ENCODE measurements around the gene PDZD2. TPM values are rescaled to one million over a fixed set of nuclear protein-coding genes. Genes with fewer than 3 reads are reported as not detected.

The PDZD2 gene
- total and polyA plus RNA-seq, 2 experiments from 2014 or later, result 8.3 to 16.9 TPM

DNA sequence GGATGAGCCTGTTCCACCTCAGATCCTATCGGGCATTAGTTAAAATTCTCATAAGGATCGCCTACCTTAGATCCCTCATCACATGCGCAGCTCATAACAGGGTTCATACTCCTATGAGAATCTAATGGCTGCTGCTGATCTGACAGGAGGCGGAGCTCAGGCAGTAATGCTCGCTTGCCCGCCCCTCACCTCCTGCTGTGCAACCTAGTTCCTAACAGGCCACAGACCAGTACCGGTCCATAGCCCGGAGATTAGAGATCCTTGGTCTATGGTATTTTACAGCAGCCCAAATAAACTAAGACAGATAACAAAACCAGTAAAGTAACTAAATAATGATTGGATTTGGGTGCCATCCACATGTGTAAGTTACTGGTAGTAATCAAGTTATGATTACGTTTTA is 517.7 kb downstream of the PDZD2 start:
- peak; percentile 78 for ATAC-seq
- H3K27me3 Mint-ChIP-seq (ENCODE audit: insufficient read depth, low read depth, poor library complexity), result peaks cover 2% of the 10 kb centered on the region
- peaks cover 13% of the 10 kb centered on the region; the same call in 2 of the 3 replicates for H3K36me3 Mint-ChIP-seq (ENCODE audit: low read depth)
- TF ChIP-seq REST (IDR thresholded peaks at IDR 0.05; ENCODE audit: unreplicated experiment), result no peak
- no peak for TF ChIP-seq CREB1 (CRISPR knock-in tag; IDR thresholded peaks at IDR 0.05; ENCODE audit: low read depth)
- no peak for TF ChIP-seq ZNF331 (CRISPR knock-in tag; IDR thresholded peaks at IDR 0.05; ENCODE audit: low read depth)
- no peak for TF ChIP-seq NANOG (IDR thresholded peaks at IDR 0.05; ENCODE audit: borderline replicate concordance)
- no peak for TF ChIP-seq EZH2phosphoT487 (IDR thresholded peaks at IDR 0.05; ENCODE audit: unreplicated experiment)
- TF ChIP-seq ETS1 (IDR thresholded peaks at IDR 0.05), result no peak
- TF ChIP-seq ZNF114 (CRISPR knock-in tag; IDR thresholded peaks at IDR 0.05), result no peak
- no peak for TF ChIP-seq POLR2AphosphoS5 (IDR thresholded peaks at IDR 0.05; ENCODE audit: low read depth)
- TF ChIP-seq EZH2 (IDR thresholded peaks at IDR 0.05; ENCODE audit: low read depth, unreplicated experiment), result no peak
- TF ChIP-seq, protein P1, sequence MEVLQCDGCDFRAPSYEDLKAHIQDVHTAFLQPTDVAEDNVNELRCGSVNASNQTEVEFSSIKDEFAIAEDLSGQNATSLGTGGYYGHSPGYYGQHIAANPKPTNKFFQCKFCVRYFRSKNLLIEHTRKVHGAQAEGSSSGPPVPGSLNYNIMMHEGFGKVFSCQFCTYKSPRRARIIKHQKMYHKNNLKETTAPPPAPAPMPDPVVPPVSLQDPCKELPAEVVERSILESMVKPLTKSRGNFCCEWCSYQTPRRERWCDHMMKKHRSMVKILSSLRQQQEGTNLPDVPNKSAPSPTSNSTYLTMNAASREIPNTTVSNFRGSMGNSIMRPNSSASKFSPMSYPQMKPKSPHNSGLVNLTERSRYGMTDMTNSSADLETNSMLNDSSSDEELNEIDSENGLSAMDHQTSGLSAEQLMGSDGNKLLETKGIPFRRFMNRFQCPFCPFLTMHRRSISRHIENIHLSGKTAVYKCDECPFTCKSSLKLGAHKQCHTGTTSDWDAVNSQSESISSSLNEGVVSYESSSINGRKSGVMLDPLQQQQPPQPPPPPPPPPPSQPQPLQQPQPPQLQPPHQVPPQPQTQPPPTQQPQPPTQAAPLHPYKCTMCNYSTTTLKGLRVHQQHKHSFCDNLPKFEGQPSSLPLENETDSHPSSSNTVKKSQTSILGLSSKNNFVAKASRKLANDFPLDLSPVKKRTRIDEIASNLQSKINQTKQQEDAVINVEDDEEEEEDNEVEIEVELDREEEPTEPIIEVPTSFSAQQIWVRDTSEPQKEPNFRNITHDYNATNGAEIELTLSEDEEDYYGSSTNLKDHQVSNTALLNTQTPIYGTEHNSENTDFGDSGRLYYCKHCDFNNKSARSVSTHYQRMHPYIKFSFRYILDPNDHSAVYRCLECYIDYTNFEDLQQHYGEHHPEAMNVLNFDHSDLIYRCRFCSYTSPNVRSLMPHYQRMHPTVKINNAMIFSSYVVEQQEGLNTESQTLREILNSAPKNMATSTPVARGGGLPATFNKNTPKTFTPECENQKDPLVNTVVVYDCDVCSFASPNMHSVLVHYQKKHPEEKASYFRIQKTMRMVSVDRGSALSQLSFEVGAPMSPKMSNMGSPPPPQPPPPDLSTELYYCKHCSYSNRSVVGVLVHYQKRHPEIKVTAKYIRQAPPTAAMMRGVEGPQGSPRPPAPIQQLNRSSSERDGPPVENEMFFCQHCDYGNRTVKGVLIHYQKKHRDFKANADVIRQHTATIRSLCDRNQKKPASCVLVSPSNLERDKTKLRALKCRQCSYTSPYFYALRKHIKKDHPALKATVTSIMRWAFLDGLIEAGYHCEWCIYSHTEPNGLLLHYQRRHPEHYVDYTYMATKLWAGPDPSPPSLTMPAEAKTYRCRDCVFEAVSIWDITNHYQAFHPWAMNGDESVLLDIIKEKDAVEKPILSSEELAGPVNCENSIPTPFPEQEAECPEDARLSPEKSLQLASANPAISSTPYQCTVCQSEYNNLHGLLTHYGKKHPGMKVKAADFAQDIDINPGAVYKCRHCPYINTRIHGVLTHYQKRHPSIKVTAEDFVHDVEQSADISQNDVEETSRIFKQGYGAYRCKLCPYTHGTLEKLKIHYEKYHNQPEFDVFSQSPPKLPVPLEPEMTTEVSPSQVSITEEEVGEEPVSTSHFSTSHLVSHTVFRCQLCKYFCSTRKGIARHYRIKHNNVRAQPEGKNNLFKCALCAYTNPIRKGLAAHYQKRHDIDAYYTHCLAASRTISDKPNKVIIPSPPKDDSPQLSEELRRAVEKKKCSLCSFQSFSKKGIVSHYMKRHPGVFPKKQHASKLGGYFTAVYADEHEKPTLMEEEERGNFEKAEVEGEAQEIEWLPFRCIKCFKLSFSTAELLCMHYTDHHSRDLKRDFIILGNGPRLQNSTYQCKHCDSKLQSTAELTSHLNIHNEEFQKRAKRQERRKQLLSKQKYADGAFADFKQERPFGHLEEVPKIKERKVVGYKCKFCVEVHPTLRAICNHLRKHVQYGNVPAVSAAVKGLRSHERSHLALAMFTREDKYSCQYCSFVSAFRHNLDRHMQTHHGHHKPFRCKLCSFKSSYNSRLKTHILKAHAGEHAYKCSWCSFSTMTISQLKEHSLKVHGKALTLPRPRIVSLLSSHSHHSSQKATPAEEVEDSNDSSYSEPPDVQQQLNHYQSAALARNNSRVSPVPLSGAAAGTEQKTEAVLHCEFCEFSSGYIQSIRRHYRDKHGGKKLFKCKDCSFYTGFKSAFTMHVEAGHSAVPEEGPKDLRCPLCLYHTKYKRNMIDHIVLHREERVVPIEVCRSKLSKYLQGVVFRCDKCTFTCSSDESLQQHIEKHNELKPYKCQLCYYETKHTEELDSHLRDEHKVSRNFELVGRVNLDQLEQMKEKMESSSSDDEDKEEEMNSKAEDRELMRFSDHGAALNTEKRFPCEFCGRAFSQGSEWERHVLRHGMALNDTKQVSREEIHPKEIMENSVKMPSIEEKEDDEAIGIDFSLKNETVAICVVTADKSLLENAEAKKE (CRISPR knock-in tag; IDR thresholded peaks at IDR 0.05), result no peak
- no peak for TF ChIP-seq JUNB (IDR thresholded peaks at IDR 0.05; ENCODE audit: unreplicated experiment)
- no peak for TF ChIP-seq STAT1 (IDR thresholded peaks at IDR 0.05; ENCODE audit: unreplicated experiment)
- TF ChIP-seq, protein P2, sequence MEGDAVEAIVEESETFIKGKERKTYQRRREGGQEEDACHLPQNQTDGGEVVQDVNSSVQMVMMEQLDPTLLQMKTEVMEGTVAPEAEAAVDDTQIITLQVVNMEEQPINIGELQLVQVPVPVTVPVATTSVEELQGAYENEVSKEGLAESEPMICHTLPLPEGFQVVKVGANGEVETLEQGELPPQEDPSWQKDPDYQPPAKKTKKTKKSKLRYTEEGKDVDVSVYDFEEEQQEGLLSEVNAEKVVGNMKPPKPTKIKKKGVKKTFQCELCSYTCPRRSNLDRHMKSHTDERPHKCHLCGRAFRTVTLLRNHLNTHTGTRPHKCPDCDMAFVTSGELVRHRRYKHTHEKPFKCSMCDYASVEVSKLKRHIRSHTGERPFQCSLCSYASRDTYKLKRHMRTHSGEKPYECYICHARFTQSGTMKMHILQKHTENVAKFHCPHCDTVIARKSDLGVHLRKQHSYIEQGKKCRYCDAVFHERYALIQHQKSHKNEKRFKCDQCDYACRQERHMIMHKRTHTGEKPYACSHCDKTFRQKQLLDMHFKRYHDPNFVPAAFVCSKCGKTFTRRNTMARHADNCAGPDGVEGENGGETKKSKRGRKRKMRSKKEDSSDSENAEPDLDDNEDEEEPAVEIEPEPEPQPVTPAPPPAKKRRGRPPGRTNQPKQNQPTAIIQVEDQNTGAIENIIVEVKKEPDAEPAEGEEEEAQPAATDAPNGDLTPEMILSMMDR (conservative IDR thresholded peaks at IDR 0.05; ENCODE audit: low read depth in 2 of 2), result no peak
- peak; percentile 66 for DNase-seq (ENCODE audit: low spot score)
- Histone ChIP-seq H3K4me2 (no peak overlapping the region), H3K9me2 (ENCODE audit: insufficient read depth) (no peaks in the 10 kb centered on the region), H3K79me2 (replicated peaks; ENCODE audit: insufficient read depth) (peaks cover 99% of the 10 kb centered on the region), H3K27me3 (ENCODE audit: insufficient read depth) (no peaks in the 10 kb centered on the region), H2AFZ (no peak overlapping the region), H3K36me3 (ENCODE audit: insufficient read depth) (no peaks in the 10 kb centered on the region), H3K4me1 (ENCODE audit: insufficient read depth) (peaks cover 10% of the 10 kb centered on the region), H3F3A (replicated peaks; ENCODE audit: low read depth) (no peaks in the 10 kb centered on the region), H3K4me3 (no peak overlapping the region), H3K27ac (ENCODE audit: low read depth) (no peak overlapping the region), H4K20me1 (replicated peaks; ENCODE audit: insufficient read depth) (peaks cover 78% of the 10 kb centered on the region)
- H3K4me1 Mint-ChIP-seq, result peaks cover 4% of the 10 kb centered on the region; the same call in 2 of the 3 replicates
- no peak overlapping the region for H3K27ac Mint-ChIP-seq
- H3K9me3 Mint-ChIP-seq, result peaks cover 6% of the 10 kb centered on the region; the same call in 1 of the 3 replicates
- no peak overlapping the region for H3K4me3 Mint-ChIP-seq

Measured in GM23338 (cell line).